Panc1 (cell line): ENCODE measurements around the gene MYO7B. TPM values are rescaled to one million over a fixed set of nuclear protein-coding genes. Genes with fewer than 3 reads are reported as not detected.

Source experiments
- ATAC-seq: fragments of 200-7000 bp; cut with Tn5 transposase; 2 replicates; pipeline ENCODE4 v1.9.1; 2020; ENCODE audit warnings: mild to moderate bottlenecking, moderate library complexity
- BruUV-seq: library from RNA; stranded (reverse); fragments of 400-500 nt; replicated peaks from 2 replicates; lab custom pipeline; 2021; lab: Mats Ljungman, UMichigan
- CTCF ChIA-PET: fragments of 300-600 bp; sonication (Branson Sonifier 250); formaldehyde crosslinking; loops from one replicate; lab custom pipeline; 2022; ENCODE audit warnings: antibody characterized with exemption; lab: Charles Lee
- POLR2A ChIA-PET: fragments of 300-600 bp; sonication (Branson Sonifier 250); formaldehyde crosslinking; loops from one replicate; lab custom pipeline; 2022; ENCODE audit warnings: antibody characterized with exemption; lab: Charles Lee
- DNase-seq: peaks from one replicate; pipeline ENCODE4 v3.0.0-alpha.2; 2010; ENCODE audit warnings: low read depth, low spot score
- H3K27ac ChIP-seq: 2 replicates; pipeline ENCODE4 v1.5.1; 2011; ENCODE audit warnings: mild to moderate bottlenecking, low read length, inconsistent platforms
- H3K27me3 ChIP-seq: fragments of 200-500 bp; sonication (Bioruptor generic); 2 replicates; pipeline ENCODE4 v1.6.0; 2014; ENCODE audit warnings: low read length, inconsistent platforms; ENCODE audit not compliant: control insufficient read depth, insufficient read depth
- H3K36me3 ChIP-seq: fragments of 200-500 bp; sonication (Bioruptor generic); 2 replicates; pipeline ENCODE4 v1.5.1; 2014; ENCODE audit warnings: inconsistent platforms, mild to moderate bottlenecking, low read length, moderate library complexity; ENCODE audit not compliant: control insufficient read depth, insufficient read depth
- H3K4me1 ChIP-seq: 2 replicates; pipeline ENCODE4 v1.5.1; 2011; ENCODE audit warnings: inconsistent platforms, mild to moderate bottlenecking, low read length, moderate library complexity; ENCODE audit not compliant: control insufficient read depth, insufficient read depth
- H3K4me3 ChIP-seq, 2 experiments: 2 replicates each; pipeline ENCODE4 v1.5.1; 2011 to 2012; ENCODE audit warnings: low read depth in 2 of 2, low read length in 2 of 2, mild to moderate bottlenecking in 2 of 2, inconsistent platforms in 1 of 2, moderate library complexity in 1 of 2
- H3K9me3 ChIP-seq: fragments of 200-500 bp; sonication (Bioruptor generic); 2 replicates; pipeline ENCODE4 v1.5.1; 2014; ENCODE audit warnings: low read depth, mild to moderate bottlenecking, inconsistent platforms, low read length, moderate library complexity; ENCODE audit not compliant: control insufficient read depth, insufficient read depth
- POLR2AphosphoS5 ChIP-seq: IDR thresholded peaks from 2 replicates; pipeline ENCODE4 v1.6.1; 2012; ENCODE audit warnings: mild to moderate bottlenecking, low read depth, low read length, moderate library complexity
- SIN3A ChIP-seq: IDR thresholded peaks from 2 replicates; pipeline ENCODE4 v1.6.1; 2012; ENCODE audit warnings: low read depth, mild to moderate bottlenecking, low read length, moderate library complexity, borderline replicate concordance; ENCODE audit not compliant: insufficient read depth
- TCF7L2 ChIP-seq: IDR thresholded peaks from 2 replicates; pipeline ENCODE4 v1.6.1; 2011; ENCODE audit warnings: mild to moderate bottlenecking, low read depth, low read length, inconsistent platforms
- in situ Hi-C: cut with HindIII; loops from 2 replicates; pipeline ENCODE4 v1.10.0; 2016; ENCODE audit warnings: low sequenced_read_pairs, low pct_unique_long_range_greater_than_20kb
- intact Hi-C: fragments of 100-400 bp; cut with micrococcal nuclease; formaldehyde crosslinking; loops from one replicate; pipeline ENCODE4 v1.10.0; 2022; ENCODE audit not compliant: unreplicated experiment
- total RNA-seq: library from RNA; stranded (reverse); gene quantifications from one replicate; pipeline ENCODE4 v1.2.1, GENCODE V29; 2021; ENCODE audit not compliant: unreplicated experiment
- TF ChIP-seq, protein P1 (sequence below), 2 experiments: IDR thresholded peaks; 2 replicates each; pipeline ENCODE4 v1.6.1; 2011 to 2012; ENCODE audit warnings: low read depth in 2 of 2, control low read depth in 1 of 2, low read length in 1 of 2, mild to moderate bottlenecking in 1 of 2, moderate library complexity in 1 of 2; ENCODE audit not compliant: insufficient read depth in 1 of 2
- TF ChIP-seq, protein P2 (sequence below): fragments of 450-650 bp; IDR thresholded peaks from 2 replicates; pipeline ENCODE4 v1.5.1; 2017; ENCODE audit warnings: mild to moderate bottlenecking

Gene MYO7B
- total RNA-seq, 1 experiment from 2014 or later, result 0.15 TPM

DNA sequence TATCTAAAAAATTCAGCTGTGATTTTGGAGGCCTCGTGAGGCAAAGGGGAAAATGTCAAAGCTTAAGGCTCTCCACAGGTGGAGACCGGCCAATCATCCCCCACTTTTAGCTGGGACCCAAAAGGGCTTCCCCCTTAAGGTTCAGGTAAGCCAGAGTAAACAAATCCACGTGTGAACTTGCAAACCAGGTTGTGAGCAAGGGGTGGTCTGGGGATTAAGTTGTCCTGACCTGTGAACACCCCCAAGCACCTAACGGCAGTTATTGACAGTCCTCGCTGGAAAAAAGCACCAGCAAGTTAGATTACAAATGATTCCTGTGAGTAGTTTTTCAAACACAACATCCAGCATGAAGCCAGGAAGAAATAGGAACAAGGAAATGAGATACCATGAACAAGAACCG is 42.9 kb downstream of the MYO7B start:
- no peak for ATAC-seq
- intact Hi-C loops (no loop called here), in situ Hi-C loops (no loop called here)
- no peaks in the 10 kb centered on the region for H3K4me1 ChIP-seq
- DNase-seq, result no peak
- H3K27me3 ChIP-seq, result no peaks in the 10 kb centered on the region
- H3K27ac ChIP-seq, result no peak overlapping the region
- H3K36me3 ChIP-seq, result no peaks in the 10 kb centered on the region
- TF ChIP-seq, protein P1, sequence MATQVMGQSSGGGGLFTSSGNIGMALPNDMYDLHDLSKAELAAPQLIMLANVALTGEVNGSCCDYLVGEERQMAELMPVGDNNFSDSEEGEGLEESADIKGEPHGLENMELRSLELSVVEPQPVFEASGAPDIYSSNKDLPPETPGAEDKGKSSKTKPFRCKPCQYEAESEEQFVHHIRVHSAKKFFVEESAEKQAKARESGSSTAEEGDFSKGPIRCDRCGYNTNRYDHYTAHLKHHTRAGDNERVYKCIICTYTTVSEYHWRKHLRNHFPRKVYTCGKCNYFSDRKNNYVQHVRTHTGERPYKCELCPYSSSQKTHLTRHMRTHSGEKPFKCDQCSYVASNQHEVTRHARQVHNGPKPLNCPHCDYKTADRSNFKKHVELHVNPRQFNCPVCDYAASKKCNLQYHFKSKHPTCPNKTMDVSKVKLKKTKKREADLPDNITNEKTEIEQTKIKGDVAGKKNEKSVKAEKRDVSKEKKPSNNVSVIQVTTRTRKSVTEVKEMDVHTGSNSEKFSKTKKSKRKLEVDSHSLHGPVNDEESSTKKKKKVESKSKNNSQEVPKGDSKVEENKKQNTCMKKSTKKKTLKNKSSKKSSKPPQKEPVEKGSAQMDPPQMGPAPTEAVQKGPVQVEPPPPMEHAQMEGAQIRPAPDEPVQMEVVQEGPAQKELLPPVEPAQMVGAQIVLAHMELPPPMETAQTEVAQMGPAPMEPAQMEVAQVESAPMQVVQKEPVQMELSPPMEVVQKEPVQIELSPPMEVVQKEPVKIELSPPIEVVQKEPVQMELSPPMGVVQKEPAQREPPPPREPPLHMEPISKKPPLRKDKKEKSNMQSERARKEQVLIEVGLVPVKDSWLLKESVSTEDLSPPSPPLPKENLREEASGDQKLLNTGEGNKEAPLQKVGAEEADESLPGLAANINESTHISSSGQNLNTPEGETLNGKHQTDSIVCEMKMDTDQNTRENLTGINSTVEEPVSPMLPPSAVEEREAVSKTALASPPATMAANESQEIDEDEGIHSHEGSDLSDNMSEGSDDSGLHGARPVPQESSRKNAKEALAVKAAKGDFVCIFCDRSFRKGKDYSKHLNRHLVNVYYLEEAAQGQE (IDR thresholded peaks at IDR 0.05; ENCODE audit: insufficient read depth in 1 of 2, low read depth in 2 of 2, low read length in 1 of 2), result no peak
- TF ChIP-seq POLR2AphosphoS5, result no peak
- TF ChIP-seq SIN3A, result no peak
- TF ChIP-seq, protein P2, sequence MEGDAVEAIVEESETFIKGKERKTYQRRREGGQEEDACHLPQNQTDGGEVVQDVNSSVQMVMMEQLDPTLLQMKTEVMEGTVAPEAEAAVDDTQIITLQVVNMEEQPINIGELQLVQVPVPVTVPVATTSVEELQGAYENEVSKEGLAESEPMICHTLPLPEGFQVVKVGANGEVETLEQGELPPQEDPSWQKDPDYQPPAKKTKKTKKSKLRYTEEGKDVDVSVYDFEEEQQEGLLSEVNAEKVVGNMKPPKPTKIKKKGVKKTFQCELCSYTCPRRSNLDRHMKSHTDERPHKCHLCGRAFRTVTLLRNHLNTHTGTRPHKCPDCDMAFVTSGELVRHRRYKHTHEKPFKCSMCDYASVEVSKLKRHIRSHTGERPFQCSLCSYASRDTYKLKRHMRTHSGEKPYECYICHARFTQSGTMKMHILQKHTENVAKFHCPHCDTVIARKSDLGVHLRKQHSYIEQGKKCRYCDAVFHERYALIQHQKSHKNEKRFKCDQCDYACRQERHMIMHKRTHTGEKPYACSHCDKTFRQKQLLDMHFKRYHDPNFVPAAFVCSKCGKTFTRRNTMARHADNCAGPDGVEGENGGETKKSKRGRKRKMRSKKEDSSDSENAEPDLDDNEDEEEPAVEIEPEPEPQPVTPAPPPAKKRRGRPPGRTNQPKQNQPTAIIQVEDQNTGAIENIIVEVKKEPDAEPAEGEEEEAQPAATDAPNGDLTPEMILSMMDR, result no peak
- TF ChIP-seq TCF7L2, result no peak
- ChIA-PET POLR2A (interaction anchor here (0.6 kb wide), 1 partner anchor 67 kb away, joined by 3 read pairs; no protein-coding TSS in a partner anchor), CTCF (interaction anchor here (2.6 kb wide), 1 partner anchor 13 kb away, joined by 10 read pairs; no protein-coding TSS in a partner anchor)
- no peak overlapping the region for H3K4me3 ChIP-seq
- no TSS peak for BruUV-seq
- H3K9me3 ChIP-seq, result no peaks in the 10 kb centered on the region

DNA sequence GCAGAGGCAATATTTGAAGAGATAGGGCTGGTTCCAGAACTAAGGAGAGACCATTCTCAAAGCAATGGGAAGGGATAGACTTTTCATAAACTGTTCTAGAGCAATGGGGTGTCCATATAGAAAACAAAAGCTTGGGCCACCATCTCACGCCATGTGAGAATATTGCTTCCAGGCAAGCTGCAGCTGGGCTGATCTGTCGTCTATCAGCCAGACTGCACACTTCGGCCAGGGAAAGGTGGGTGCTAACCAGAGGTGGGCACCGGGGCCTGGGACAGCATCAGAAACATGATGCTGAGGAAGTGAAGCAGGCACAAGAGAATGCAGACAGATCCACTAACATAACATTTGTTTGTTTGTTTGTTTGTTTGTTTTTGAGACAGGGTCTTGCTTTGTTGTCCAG is 43.7 kb downstream of the MYO7B start:
- no TSS peak for BruUV-seq
- no peaks in the 10 kb centered on the region for H3K4me1 ChIP-seq
- in situ Hi-C loops, result no loop called here
- DNase-seq (no peak), ATAC-seq (no peak)
- H3K36me3 ChIP-seq, result no peaks in the 10 kb centered on the region
- TF ChIP-seq, protein P1 (IDR thresholded peaks at IDR 0.05; ENCODE audit: insufficient read depth in 1 of 2, low read depth in 2 of 2, low read length in 1 of 2), result no peak
- TF ChIP-seq, protein P2, result no peak
- TF ChIP-seq TCF7L2 (no peak), SIN3A (no peak), POLR2AphosphoS5 (no peak)
- ChIA-PET POLR2A (no interaction called here), CTCF (interaction anchor here (2.6 kb wide), 1 partner anchor 12 kb away, joined by 10 read pairs; no protein-coding TSS in a partner anchor)
- no peaks in the 10 kb centered on the region for H3K27me3 ChIP-seq
- no peak overlapping the region for H3K4me3 ChIP-seq
- intact Hi-C loops, result no loop called here
- no peak overlapping the region for H3K27ac ChIP-seq
- no peaks in the 10 kb centered on the region for H3K9me3 ChIP-seq
